GM18519 (cell line): ENCODE data around the gene SLC30A2.

Experiments used
- ATAC-seq: cut with Tn5 transposase; IDR thresholded peaks from one replicate; pipeline ENCODE4 v1.9.1; 2021; ENCODE audit warnings: mild to moderate bottlenecking, moderate library complexity; ENCODE audit not compliant: unreplicated experiment, low FRiP score

SLC30A2 gene

DNA sequence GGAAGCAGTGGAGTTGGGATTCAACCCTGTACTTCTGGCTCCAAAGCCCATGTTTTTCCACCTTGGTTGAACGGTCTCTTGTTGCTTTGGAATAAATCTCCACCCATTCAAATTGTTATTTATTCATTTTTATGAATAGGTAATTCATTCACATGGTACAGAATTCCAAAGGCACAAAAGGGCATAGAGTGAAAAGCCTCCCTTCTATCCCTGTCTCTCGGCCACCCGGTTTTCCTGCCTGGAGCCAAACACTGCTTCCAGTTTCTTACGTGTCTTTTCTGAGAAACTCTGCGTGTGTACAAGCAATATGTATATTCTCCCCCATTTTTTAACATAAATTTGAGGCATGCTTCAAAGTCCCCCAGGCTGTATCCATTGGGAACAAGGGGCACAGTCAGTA, 20.4 kb downstream of the SLC30A2 start:
- no peak for ATAC-seq

DNA sequence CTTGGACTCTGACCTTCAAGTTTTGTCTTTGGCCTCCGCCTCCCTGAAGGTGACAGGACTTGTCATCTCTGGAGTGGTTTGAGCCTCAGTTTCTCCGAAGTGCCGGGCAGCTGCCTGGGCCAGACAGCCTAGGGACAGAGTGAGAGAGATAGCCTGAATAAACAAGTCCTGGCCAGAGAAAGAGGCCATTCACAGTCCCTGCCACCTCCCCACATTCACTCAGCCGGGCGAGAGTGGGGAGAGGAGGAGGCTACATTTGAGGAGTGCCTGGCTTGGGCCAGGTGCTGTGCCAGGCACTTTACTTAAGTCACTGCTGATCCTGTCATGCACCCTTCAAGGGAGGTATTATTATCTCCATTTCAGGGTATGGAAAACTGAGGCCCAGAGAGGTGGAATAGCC, 20.9 kb downstream of the SLC30A2 start:
- no peak for ATAC-seq

DNA sequence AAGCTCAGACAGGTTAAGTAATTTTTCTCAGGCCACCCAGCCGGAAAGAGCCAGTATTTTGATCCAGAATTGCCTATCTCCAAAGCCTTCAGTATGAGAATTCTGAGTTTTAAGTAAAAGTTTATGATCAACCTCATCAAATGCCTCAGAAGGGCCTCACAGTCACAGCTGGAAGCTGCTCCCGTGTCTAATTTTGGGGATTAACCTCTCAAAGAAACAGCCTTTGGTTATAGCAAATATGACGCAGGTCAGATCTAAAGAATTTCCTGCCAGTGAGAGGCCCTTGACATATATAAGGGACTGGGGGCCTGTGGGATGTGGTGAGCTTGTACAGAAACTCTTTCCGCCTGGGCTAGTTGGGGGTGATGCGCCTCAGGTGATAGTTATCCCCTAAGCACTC, 22.1 kb downstream of the SLC30A2 start:
- ATAC-seq = no peak

DNA sequence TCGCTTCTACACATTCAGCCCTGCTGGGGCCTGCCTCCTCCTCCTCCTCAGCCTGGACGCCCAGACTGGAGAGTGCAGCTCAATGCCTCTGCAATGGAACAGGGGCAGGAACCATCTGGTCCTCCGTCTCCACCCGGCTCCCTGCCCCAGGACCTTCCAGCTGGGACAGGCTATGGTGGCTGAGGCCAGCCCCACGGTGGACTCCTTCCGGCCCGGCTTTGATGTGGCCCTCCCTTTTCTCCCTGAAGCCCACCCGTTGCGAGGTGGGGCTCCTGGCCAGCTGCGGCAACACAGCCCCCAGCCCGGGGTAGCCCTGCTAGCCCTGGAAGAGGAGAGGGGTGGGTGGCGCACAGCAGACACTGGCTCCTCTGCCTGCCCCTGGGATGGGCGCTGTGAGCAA, 22.9 kb downstream of the SLC30A2 start:
- ATAC-seq = no peak

DNA sequence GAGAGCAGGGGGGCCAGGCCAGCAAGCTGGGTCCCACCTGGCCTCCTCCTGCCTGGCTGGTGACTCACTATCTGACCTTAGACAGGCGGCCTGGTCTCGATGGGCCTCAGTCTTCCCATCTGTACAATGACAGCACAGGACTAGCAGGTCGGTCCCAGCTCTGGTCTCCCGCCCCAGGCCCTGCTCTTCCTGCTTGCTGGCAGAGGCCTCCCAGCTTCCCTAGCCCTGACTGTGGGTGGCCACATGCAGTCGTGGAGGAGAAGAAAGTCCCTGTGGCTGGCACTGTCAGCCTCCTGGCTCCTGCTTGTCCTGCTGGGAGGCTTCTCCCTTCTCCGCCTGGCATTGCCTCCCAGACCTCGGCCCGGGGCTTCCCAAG, 23.5 kb downstream of the SLC30A2 start:
- no peak for ATAC-seq

DNA sequence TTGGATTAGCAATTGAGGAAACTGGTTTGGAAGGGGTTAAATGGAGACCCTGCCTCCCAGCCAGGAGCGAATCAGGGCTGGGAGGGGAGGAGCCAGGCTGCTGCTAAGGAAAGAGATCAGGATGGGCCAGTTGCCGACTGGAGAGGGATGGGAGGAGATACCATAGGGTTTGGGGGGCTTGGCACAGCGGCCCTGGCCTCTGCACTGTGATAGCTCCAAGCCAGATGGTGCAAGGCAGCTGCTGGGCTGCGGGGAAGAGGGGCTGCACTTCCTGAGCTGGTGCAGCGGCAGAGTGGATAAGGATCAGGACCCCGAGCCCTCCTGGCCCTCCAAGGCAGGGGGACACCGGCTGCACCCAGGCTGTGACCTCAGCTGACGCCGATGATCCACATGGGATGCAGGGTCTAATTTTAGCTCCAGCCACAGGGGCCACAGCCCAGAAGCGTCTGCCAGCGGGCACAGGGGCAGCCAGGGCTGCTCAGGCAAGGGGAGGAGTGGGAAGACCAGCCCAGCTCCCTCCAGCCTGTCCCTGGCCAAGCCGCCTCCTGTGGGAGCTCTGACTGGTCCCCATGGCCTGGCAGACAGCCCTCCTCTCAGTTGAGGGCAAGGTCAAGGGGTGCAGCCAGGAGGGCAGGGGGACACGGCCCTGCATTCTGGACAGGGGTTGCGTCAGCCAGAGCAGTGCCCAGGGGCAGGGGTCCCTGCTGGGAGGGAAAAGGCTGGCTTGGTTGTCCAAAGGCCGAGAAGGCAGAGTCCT, 24.1 kb downstream of the SLC30A2 start, which contains the start of gene EXTL1:
EXTL1 (plus strand) TSS at position 129 of the 757 bp plus-strand sequence. CDS start 872 bp downstream, outside the sequence.
- ATAC-seq = no peak

DNA sequence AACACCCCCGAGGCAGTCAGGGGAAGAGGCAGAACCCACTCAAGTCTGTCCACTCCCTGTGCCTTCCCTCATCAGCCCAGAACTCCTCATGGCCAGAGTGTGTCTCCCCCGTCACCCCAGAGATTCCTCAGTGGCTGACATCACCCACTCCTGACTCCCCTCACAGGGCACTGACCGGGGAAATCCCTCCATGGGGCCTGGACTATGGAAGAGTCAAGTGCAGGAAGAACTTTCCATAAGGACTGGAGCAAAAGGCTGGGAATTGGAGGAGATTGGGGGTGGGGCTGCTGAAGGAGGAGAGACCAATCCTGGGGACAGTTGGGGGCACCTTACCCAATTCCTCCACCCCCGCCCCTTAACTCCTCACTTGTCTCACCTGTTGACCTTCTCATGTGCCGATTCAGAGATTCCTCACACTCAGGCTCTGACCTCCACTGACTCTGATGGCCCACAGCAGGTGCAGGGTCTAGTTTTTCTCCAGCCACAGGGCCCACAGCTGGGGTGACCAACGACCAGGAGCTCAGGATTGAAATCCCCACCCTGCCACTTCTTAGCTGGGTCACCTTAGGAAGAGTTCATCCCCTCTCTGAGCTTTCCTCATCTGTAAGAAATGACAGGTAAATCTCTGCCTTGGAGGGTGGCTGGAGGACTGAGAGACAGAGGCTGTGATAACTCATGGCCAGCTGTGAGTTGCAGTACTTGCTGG, 24.8 kb downstream of the SLC30A2 start:
- ATAC-seq = no peak

DNA sequence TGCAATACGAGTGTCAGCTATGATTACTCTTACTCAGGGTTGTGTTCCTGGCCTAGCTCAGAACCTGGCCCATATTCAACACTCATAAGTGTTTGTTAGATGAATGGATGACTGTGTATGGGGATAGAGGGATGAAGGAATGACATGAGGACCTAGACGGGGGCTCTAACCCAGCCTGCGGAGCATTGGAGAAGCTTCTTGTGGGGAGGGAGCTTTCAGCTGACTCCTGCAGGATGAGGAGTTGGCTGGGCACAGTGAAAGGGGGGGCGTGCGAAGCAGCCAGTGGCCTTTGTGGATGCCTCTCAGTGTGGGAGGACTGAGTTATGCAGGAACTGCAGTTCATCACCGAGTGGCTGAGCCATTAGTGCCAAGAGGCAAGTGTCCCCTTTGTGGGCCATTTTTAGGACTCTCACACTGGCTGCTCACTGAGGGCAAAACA, 25.6 kb downstream of the SLC30A2 start:
- ATAC-seq = no peak

DNA sequence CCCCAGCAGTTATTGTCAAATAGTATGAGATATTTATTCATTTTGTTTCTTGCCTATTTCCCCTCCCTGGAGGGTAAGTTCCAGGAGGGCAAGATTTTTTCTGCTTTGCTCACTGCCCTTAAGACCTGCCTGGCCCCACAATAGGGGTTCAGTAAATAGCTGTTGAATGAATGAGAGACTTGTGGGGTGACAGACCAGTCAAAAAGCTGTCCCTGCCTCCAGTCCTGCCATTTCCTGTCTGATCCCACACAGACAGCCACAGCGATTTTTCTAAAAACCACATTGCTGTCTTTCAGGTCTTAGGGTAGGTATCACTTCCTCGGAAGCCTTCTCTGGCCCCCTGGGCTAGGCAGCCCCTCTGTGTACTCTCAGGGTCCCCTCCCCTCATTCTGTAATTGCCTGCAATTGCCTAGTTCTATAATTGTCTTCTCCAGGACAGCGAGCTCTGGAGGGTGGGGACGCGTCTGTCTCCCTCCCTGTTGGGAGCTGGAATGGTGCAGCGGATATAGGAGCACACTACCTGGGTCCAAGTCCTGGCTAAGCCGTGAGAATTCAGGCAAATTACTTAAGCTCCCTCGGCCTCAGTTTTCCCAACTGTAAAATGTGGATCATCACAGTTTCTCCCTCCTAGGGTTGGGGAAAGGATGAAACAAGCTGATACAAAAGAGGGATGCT, 26.1 kb downstream of the SLC30A2 start:
- no peak for ATAC-seq

DNA sequence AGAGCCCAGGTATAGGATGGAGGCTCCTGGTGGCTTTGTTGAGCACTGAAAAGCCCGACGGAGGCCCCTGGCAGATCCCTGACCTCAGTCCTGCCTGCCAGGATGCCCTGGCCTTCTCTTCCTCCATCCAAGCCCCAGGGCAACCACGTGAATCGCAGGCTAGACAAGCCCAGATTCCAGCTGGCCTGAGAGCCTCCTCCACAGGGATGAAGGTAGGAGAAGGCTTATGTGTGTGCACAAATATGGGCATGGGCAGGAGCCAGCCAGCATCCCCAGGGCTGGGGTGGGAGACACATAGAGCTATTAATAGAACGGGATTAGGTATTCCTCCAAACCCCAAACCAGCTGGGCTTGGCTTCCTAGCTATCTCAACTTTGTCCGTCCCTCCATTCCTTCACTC, 28.3 kb downstream of the SLC30A2 start:
- no peak for ATAC-seq

DNA sequence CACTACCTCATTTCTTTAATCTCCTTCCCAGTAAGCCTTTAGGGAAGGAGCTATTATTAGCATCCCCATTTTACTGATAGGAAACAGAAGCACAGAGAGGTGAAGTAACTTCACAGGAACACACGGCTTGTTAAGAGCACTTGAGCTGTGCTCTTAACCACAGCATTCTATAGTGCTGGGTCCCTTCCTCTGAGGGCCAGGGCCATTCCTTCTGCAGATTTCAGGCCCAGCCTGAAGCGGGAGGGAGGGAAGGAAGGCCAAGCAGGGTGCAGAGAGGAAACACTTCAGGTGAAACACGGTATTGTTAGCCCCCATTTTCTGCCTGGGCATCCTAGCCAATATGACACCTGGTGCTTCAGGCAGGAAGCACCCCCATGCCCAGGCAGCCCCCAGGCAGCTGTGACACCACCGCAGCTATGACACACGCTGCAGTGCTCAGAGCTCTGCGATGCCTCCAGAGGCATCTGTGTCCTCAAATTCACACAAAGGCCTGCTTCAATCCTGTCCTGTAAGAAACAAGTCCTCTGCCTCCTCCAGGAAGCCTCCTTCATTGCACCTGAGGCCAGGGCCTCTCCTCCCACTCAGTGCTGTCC, 28.9 kb downstream of the SLC30A2 start:
- no peak for ATAC-seq

DNA sequence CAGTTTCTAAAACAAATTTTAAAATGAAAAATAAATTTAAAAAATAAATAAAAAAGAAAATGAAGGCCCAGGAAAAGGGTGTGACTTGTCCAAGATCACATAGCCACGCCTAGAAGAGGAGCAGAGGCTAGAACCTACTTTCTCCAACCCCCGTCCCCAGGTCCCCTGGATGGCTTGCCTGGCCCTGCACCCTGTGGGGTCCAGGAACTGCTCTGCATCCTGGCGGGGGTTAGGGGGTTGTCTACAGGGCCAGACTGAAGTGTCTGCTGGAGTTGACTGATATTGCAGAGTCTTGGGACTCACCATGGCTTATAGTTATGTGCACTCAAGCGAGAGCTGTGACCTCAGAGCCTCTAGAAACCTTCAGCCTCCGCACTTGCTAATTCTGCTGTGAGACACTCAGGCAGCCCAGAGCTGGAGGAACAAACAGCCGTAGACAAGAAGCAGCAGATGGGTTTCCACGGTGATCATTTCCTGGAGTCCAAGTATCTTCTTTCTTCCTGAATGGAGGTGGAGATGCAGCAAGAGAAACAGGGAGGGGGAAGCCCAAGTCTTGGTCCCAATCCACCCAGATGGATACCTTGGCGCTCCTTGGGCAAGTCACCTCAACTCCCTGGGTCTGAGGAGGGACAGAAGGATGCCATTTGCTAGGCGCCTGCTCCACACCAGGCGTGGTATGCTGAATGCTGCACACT, 29.5 kb downstream of the SLC30A2 start:
- no peak for ATAC-seq

DNA sequence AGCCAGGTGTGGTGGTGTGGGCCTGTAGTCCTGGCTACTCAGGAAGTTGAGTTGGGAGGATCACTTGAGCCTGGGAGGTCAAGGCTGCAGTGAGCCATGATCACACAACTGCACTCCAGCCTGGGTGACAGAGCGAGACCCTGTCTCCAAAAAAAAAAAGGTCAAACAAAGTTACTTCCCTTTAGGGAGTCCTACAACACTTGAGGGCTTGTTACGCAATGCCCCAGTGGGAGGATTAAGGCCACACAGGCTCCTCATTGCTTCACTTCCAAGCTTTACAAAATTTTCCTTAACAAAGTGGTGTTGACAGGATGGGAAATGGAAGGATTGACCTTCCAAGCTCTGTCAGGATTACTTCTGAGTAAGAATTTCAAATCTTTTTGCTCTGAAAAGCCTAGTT, 30.6 kb downstream of the SLC30A2 start:
- no peak for ATAC-seq

DNA sequence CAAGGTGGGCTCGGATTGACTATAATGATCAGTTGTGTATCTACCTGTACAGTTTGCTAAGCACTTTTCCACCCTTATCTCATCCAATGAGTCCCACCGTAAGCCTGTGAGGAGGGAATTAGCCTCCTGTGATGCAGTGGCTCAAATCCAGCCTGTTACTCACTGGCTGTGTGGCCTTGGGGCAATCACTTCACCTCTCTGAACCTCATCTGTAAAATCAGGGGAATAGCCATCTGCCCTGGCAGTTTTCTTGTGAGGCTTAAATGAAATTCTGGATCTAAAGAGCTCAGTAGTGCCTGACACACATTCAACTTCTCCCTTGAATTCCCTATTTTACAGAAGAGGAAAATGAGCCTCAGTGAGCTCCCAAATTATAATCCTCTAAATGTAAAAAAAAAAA, 31.7 kb downstream of the SLC30A2 start:
- ATAC-seq = no peak

DNA sequence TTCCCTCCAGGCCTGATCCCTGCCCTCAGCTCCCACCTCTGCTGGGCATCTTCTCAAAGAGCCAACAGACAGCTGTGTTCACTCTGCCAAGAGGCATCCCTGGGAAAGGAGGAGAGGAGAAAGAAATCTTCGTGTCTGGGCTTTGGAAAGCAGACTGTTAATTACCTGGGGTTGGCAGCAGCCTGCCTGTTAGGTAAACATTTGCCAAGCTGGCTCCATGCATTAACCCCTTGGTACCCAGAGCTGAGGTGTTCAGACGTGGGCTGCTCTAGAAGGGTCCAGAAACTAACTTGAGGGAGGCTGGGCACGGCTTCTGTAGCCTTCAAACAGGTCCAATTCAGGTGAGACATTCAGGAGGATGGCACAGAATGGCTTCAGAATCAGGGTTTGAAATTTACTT, 33.1 kb downstream of the SLC30A2 start:
- no peak for ATAC-seq

DNA sequence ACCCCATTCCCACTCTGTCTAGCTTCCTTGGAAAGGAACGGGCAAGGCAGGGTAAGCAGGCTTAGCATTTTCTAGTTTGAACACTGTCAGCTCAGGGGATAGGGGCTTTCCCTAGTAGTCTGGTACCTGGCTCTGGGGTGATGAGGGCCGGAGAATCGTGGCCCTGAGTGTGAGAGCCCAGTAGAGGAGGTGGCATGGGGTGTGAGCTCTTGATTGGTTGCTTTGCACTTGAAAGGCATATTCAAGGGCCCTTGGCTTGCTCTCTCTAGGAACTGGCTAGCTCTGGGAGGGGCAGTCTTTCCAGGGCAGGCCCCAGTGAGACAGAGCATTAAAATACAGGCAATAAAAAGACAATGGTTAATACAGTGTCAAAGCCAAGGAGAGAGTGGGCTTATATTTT, 35.1 kb downstream of the SLC30A2 start:
- no peak for ATAC-seq

DNA sequence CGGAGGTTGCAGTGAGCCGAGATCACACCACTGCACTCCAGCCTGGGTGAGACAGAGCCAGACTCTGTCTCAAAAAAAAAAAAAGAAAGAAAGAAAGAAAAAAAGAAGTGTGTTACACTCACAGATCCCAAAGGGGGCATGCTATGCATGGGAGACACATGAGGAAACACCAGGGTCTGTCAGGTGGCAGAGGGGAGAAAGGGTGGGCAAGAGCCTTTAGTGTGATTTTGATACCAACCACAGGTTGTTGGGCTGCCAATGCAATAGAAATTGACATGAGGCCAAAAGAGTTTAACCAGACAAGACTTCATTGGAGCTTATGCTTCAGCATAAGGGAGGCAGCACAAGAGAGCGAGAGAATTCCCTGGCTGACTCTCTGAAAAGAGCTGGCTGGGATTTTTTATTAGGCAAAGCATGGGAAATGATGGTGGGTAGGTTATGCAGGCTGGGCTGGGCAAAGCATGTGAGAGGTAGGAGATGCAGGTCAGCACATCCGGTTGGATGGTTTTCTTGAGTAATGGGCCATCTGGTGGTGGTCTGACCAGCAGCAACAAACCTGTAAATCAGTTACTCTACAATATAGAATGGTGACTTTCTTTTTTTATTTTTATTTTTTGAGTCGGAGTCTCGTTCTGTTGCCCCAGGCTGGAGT, 36.0 kb downstream of the SLC30A2 start:
- no peak for ATAC-seq

DNA sequence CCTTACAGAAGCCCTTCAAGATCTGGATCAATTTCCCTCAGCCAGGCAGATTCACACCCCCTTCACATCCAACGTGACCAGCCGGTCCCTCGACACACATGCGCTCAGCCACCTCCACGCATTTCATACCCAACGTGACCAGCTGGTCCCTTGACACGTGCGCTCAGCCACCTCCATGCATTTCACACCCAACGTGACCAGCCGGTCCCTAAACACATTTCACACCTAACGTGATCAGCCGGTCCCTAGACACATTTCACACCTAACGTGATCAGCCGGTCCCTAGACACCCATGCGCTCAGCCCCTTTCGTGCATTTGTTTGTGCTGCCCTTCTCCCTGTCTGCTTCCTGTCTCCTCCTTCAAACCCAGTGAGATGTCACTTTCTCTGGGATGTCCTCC, 39.2 kb downstream of the SLC30A2 start:
- no peak for ATAC-seq

DNA sequence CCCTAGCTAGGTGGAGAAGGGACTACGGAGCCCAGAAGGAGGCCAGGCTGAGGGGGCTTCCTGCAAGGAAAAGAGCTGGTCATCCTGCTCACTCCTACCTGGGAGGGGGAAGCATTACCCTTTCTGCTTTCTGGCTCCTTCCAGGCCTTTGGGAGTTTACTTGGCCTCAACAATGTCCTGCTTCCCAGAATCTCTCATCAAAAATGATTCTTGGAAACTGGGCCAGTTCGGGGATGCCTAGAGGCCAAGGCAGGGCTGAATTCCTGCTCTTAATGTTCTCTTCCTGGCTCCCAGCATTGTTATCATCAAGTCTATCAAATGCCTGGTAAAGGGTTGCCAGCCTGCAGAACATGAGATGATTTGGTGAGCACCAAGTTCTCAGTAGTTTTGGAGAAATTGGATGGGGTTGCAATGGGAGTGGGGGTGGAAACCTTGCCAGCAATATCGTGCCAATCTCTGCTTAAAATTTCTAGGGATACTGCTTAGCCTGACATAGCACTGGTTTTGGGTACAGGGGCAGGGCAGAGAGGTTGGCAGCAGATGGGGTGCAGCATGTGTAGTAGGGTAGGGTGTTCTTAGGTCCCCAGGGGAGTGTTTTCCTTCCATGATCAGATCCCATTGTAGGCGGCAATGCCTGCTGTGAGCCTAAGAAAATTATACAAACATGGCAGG, 40.3 kb downstream of the SLC30A2 start:
- ATAC-seq = no peak

DNA sequence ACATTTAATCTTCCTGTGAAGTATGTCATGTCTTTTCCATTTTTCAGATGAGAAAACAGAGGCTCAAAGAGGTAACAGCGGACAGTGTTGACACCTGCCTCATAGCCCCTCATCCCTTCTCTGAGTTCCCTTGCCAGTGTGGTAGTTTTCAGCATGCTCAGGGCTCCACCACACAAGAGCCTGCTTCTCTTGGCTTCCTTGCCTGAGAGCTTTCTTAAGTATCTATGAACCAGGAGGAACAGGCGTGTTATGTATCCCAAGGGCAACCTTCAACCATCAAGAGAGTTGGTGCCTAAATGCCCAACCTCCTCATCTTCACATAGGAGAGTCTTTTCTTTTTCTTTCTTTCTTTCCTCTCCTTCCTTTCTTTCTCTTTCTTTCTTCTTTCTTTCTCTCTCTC, 42.2 kb downstream of the SLC30A2 start:
- no peak for ATAC-seq
